H1 (cell line): ENCODE measurements around the gene MGMT. TPM values are rescaled to one million over a fixed set of nuclear protein-coding genes. Genes with fewer than 3 reads are reported as not detected.

Experiments
- BRCA1 ChIP-seq: IDR thresholded peaks from 2 replicates; pipeline ENCODE4 v1.6.1; 2012; ENCODE audit warnings: low read depth, low read length, improper control_type of control experiment
- CHD7 ChIP-seq: fragments of 300-600 bp; sonication (generic); IDR thresholded peaks from 2 replicates; pipeline ENCODE4 v1.7.1; 2012; ENCODE audit warnings: low read length, moderate library complexity, mild to moderate bottlenecking, inconsistent platforms; ENCODE audit not compliant: insufficient replicate concordance
- EGR1 ChIP-seq: IDR thresholded peaks from 2 replicates; pipeline ENCODE4 v1.6.1; 2011; ENCODE audit warnings: low read depth, low read length, borderline replicate concordance
- PHF8 ChIP-seq: fragments of 200-600 bp; sonication (generic); conservative IDR thresholded peaks from 2 replicates; pipeline ENCODE4 v1.7.1; 2012; ENCODE audit warnings: low read depth, mild to moderate bottlenecking, inconsistent platforms, low read length, moderate library complexity
- SIN3A ChIP-seq, 2 experiments: IDR thresholded peaks in 1 of 2; conservative IDR thresholded peaks in 1 of 2; 2 replicates each; pipeline ENCODE4 v1.6.1; 2011 to 2012; ENCODE audit warnings: low read length in 2 of 2, improper control_type of control experiment in 1 of 2, low read depth in 1 of 2, mild to moderate bottlenecking in 1 of 2
- SRF ChIP-seq: IDR thresholded peaks from 2 replicates; pipeline ENCODE4 v1.6.1; 2011; ENCODE audit warnings: mild to moderate bottlenecking, low read depth, low read length, moderate library complexity
- polyA plus RNA-seq, 7 experiments: library from polyadenylated mRNA; depleted of rRNA in 3 of 7; stranded (reverse) in 5 of 7; unstranded in 2 of 7; fragments of >200 nt in 5 of 7; fragments of 200-250 nt in 2 of 7; gene quantifications; 1 replicate in 5 of 7; 2 replicates in 1 of 7; 4 replicates in 1 of 7; pipeline versions ENCODE4 v1.2.1 to v1.2.3, GENCODE V29; 2011 to 2013; ENCODE audit warnings: missing spikeins in 2 of 7, mixed read lengths in 2 of 7
- total RNA-seq: library from RNA; stranded (reverse); fragmentation: NEBNext Ultra II Directional; extraction: Animal tissue kit (Norgen Biotek cat#: 25700); gene quantifications from 2 replicates; pipeline ENCODE4 v1.2.1, GENCODE V29; 2021
- TF ChIP-seq, protein P1 (sequence below): IDR thresholded peaks from 2 replicates; pipeline ENCODE4 v1.6.1; 2011; ENCODE audit warnings: low read depth, mild to moderate bottlenecking, low read length; ENCODE audit not compliant: insufficient read depth

The MGMT gene
- total and polyA plus RNA-seq, 2 of the 8 experiments (the other 6 are each of a cell fraction or from before 2014, with no cell fraction given), result 9.9 to 10.7 TPM

DNA sequence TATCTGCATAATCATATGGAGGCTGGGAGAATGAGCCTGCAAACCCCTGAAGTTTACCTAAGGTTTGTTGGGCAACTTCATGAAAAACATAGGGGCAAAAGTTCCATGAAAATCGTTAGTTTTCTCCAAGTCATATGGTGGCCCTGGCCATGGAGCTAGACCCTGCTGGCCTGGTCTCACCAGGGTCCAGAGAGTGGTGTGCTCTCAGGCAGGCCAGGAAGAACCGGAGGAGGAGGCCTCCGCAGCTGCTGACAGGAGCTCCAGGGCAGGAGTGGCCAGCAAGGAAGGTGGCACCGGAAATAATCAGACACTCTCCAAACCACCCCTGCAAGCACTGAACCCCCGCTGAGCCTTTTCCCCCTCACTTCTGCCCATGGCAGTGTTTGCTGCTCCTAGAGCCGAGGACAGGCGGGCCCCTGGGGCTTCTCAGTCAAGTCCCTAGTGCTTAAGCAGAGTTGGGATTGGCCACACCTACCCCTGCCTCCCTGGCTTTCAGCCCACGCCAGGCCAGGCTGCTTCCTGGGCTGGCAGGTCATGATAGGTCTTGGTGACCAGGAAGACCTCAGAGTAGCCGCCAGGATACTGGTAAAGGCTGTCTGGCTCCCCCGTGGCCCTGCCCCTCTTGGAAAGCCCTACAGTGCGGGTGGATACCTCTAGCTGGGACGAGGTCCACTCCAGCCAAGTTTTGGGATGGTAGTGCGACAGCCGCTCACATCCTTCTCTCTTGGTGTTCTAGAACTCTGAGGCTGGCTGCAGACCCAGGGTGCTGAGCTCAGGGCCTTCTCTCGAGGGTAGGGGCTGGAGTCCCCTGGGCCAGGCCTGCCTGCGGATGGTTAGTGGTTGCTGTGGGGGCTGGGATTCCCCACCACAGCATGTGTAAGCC, 242.8 kb downstream of the MGMT start (continued):
- TF ChIP-seq CHD7 (no peak), SIN3A (conservative IDR thresholded peaks at IDR 0.05 in 1 of 2, IDR thresholded peaks at IDR 0.05 in 1 of 2; ENCODE audit: low read depth in 1 of 2, low read length in 2 of 2) (no peak), BRCA1 (no peak), EGR1 (no peak), PHF8 (no peak), SRF (no peak)
- TF ChIP-seq, protein P1, sequence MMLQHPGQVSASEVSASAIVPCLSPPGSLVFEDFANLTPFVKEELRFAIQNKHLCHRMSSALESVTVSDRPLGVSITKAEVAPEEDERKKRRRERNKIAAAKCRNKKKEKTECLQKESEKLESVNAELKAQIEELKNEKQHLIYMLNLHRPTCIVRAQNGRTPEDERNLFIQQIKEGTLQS, result no peak
